PC-9 (cell line): ENCODE data around the gene MTREX. TPM values are rescaled to one million over a fixed set of nuclear protein-coding genes. Genes with fewer than 3 reads are reported as not detected.

ENCODE experiments used
- BruUV-seq: library from RNA; stranded (reverse); fragments of 400-500 nt; replicated peaks from 2 replicates; lab custom pipeline; 2021; lab: Mats Ljungman, UMichigan
- CTCF ChIA-PET: fragments of 300-600 bp; sonication (Branson Sonifier 250); formaldehyde crosslinking; loops from one replicate; lab custom pipeline; 2022; ENCODE audit warnings: antibody characterized with exemption; lab: Charles Lee
- POLR2A ChIA-PET: fragments of 300-600 bp; sonication (Branson Sonifier 250); formaldehyde crosslinking; loops from one replicate; lab custom pipeline; 2022; ENCODE audit warnings: antibody characterized with exemption; ENCODE audit not compliant: unreplicated experiment; lab: Charles Lee
- DNase-seq, 2 experiments: peaks; one replicate each; pipeline versions ENCODE4 v3.0.0 to v3.0.0-alpha.2; 2015 to 2022; ENCODE audit warnings: mixed read lengths in 1 of 2
- H2AFZ ChIP-seq: fragments of 200-600 bp; sonication (generic); 2 replicates; pipeline ENCODE4 v1.8.1; 2017; ENCODE audit warnings: antibody characterized with exemption
- H3F3A ChIP-seq: fragments of 200-600 bp; sonication (generic); 2 replicates; pipeline ENCODE4 v1.8.1; 2017; ENCODE audit warnings: antibody characterized with exemption, mild to moderate bottlenecking, low read depth; ENCODE audit not compliant: insufficient read depth
- H3K27ac ChIP-seq: fragments of 200-600 bp; sonication (generic); 2 replicates; pipeline ENCODE4 v1.6.1; 2016; ENCODE audit warnings: mixed run types
- H3K27me3 ChIP-seq: fragments of 200-600 bp; sonication (generic); 2 replicates; pipeline ENCODE4 v1.6.1; 2016; ENCODE audit warnings: low read depth, mixed run types; ENCODE audit not compliant: insufficient read depth
- H3K36me3 ChIP-seq: fragments of 200-600 bp; sonication (generic); 2 replicates; pipeline ENCODE4 v1.6.1; 2016; ENCODE audit warnings: low read depth, mixed run types
- H3K4me1 ChIP-seq: fragments of 200-600 bp; sonication (generic); replicated peaks from 2 replicates; pipeline ENCODE4 v1.6.1; 2016; ENCODE audit warnings: mixed run types; ENCODE audit not compliant: insufficient read depth
- H3K4me2 ChIP-seq: fragments of 200-600 bp; sonication (generic); 2 replicates; pipeline ENCODE4 v1.6.1; 2017; ENCODE audit warnings: mixed run types
- H3K4me3 ChIP-seq: fragments of 200-600 bp; sonication (generic); 2 replicates; pipeline ENCODE4 v1.6.1; 2016; ENCODE audit warnings: mixed run types
- H3K79me2 ChIP-seq: fragments of 200-600 bp; sonication (generic); 2 replicates; pipeline ENCODE4 v1.6.1; 2017; ENCODE audit warnings: low read depth, mixed run types
- H3K9me2 ChIP-seq: fragments of 200-600 bp; sonication (generic); 2 replicates; pipeline ENCODE4 v1.8.1; 2017; ENCODE audit warnings: mild to moderate bottlenecking; ENCODE audit not compliant: insufficient read depth
- H3K9me3 ChIP-seq: fragments of 200-600 bp; sonication (generic); 2 replicates; pipeline ENCODE4 v1.8.1; 2016; ENCODE audit warnings: low read depth; ENCODE audit not compliant: insufficient read depth
- H4K20me1 ChIP-seq: fragments of 200-600 bp; sonication (generic); 2 replicates; pipeline ENCODE4 v1.8.1; 2017; ENCODE audit not compliant: insufficient read depth
- EZH2 ChIP-seq: fragments of 200-600 bp; sonication (generic); IDR thresholded peaks from 2 replicates; pipeline ENCODE4 v1.8.0; 2017; ENCODE audit warnings: antibody characterized with exemption, low read depth
- intact Hi-C: fragments of 100-400 bp; cut with micrococcal nuclease; formaldehyde crosslinking; loops from one replicate; pipeline ENCODE4 v1.10.0; 2022; ENCODE audit not compliant: unreplicated experiment
- total RNA-seq: library from RNA; stranded (reverse); gene quantifications from 2 replicates; pipeline ENCODE4 v1.2.3, GENCODE V29; 2021
- TF ChIP-seq, protein P1 (sequence below): fragments of 200-600 bp; sonication (generic); conservative IDR thresholded peaks from 2 replicates; pipeline ENCODE4 v1.6.1; 2017; ENCODE audit warnings: mixed run types, antibody characterized with exemption, mild to moderate bottlenecking, moderate library complexity

Gene MTREX
- total RNA-seq, 1 experiment from 2014 or later: 56.7 TPM

DNA sequence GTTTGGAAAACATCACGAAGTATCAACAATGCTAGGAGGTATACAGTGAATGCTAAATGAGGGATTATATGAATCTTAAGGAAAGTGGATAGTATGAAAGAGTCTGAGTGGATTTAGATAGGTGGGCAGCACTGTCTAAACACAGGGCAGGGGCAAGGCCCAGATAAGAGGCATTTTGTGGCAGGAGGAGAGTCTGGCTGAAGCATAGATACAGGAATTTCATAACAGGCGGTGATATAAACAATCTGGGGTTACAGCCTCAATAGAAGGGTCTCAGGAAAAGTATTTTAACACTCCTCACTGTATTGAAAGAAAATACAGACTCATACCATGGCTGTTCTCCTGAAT, 130.0 kb downstream of the MTREX start:
- Histone ChIP-seq H3K27me3 (no peaks in the 10 kb centered on the region), H4K20me1 (no peaks in the 10 kb centered on the region), H3K79me2 (no peaks in the 10 kb centered on the region), H3F3A (peaks cover 28% of the 10 kb centered on the region), H3K27ac (peak overlapping the region; percentile 71), H3K4me3 (peak overlapping the region; percentile 11), H2AFZ (no peak overlapping the region), H3K9me2 (no peaks in the 10 kb centered on the region), H3K36me3 (peaks cover 3% of the 10 kb centered on the region; the same call in 1 of the 2 replicates), H3K4me1 (peaks cover 29% of the 10 kb centered on the region), H3K4me2 (peak overlapping the region; percentile 66), H3K9me3 (peaks cover 18% of the 10 kb centered on the region; the same call in 1 of the 2 replicates)
- TSS peak; percentile 80 for BruUV-seq
- intact Hi-C loops: no loop called here
- peak in 1 of 2 experiments; percentile 11 for DNase-seq
- TF ChIP-seq, protein P1, sequence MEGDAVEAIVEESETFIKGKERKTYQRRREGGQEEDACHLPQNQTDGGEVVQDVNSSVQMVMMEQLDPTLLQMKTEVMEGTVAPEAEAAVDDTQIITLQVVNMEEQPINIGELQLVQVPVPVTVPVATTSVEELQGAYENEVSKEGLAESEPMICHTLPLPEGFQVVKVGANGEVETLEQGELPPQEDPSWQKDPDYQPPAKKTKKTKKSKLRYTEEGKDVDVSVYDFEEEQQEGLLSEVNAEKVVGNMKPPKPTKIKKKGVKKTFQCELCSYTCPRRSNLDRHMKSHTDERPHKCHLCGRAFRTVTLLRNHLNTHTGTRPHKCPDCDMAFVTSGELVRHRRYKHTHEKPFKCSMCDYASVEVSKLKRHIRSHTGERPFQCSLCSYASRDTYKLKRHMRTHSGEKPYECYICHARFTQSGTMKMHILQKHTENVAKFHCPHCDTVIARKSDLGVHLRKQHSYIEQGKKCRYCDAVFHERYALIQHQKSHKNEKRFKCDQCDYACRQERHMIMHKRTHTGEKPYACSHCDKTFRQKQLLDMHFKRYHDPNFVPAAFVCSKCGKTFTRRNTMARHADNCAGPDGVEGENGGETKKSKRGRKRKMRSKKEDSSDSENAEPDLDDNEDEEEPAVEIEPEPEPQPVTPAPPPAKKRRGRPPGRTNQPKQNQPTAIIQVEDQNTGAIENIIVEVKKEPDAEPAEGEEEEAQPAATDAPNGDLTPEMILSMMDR: no peak
- no peak for TF ChIP-seq EZH2
- CTCF ChIA-PET: no interaction called here
- POLR2A ChIA-PET: interaction anchor here (0.6 kb wide), 1 partner anchor 470 kb away, joined by 11 read pairs; no protein-coding TSS in a partner anchor

DNA sequence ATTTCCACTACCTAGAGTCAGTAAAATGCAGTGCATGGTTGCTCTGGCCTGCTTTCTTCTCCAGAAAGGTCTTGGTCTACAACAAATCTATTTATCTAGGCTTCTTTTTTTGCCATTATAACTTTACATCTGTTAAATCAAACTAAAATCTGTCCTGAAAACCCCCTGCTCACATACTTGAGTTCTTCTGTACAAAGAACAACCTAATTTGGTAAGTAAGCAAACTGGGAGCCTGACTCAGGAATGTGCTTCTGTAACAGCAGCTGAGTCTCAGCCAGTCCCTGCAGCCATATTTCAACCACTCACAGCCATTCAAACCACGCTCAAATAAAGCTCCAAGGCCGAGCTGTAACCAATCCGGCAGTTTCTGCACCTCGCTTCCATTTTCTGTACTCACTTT, 131.2 kb downstream of the MTREX start:
- Histone ChIP-seq H3K4me3 (no peak overlapping the region), H3K4me2 (peak overlapping the region; percentile 66; the same call in 1 of the 2 replicates), H3K9me3 (peaks cover 10% of the 10 kb centered on the region; the same call in 1 of the 2 replicates), H3K79me2 (no peaks in the 10 kb centered on the region), H3F3A (peaks cover 28% of the 10 kb centered on the region), H3K36me3 (peaks cover 3% of the 10 kb centered on the region; the same call in 1 of the 2 replicates), H3K27ac (peak overlapping the region; percentile 71), H2AFZ (no peak overlapping the region), H3K27me3 (no peaks in the 10 kb centered on the region), H3K4me1 (peaks cover 29% of the 10 kb centered on the region), H4K20me1 (no peaks in the 10 kb centered on the region), H3K9me2 (no peaks in the 10 kb centered on the region)
- ChIA-PET CTCF (interaction anchor here (0.6 kb wide), 1 partner anchor 94 kb away, joined by 3 read pairs; no protein-coding TSS in a partner anchor), POLR2A (no interaction called here)
- no peak for DNase-seq
- intact Hi-C loops: no loop called here
- TF ChIP-seq, protein P1: no peak
- no peak for TF ChIP-seq EZH2
- no TSS peak for BruUV-seq

- no peak overlapping the region for H3K4me2 ChIP-seq
- H3K9me3 ChIP-seq: no peaks in the 10 kb centered on the region; the same call in 1 of the 2 replicates
- no peak for DNase-seq
- H3K27me3 ChIP-seq: no peaks in the 10 kb centered on the region
- no TSS peak for BruUV-seq
- H3K27ac ChIP-seq: no peak overlapping the region
- intact Hi-C loops: no loop called here
- H3F3A ChIP-seq: peaks cover 28% of the 10 kb centered on the region
- H3K4me3 ChIP-seq: no peak overlapping the region
- no peaks in the 10 kb centered on the region for H4K20me1 ChIP-seq
- H3K9me2 ChIP-seq: no peaks in the 10 kb centered on the region
- H3K4me1 ChIP-seq: peaks cover 29% of the 10 kb centered on the region
- H3K36me3 ChIP-seq: peaks cover 3% of the 10 kb centered on the region; the same call in 1 of the 2 replicates
- H3K79me2 ChIP-seq: no peaks in the 10 kb centered on the region
- no peak for TF ChIP-seq EZH2
- TF ChIP-seq, protein P1: no peak
- no peak overlapping the region for H2AFZ ChIP-seq
- ChIA-PET POLR2A (no interaction called here), CTCF (no interaction called here)
These were observed 132.4 kb downstream of the MTREX start for GRCh38 chr5:55440188-55440646.
